Measurements from ENCODE around the gene TCERG1L. TPM values are rescaled to one million over a fixed set of nuclear protein-coding genes. Genes with fewer than 3 reads are reported as not detected.
A peak's percentile ranks its signal among the peaks of the same experiment; 100 is the strongest.

TCERG1L gene
- total and polyA plus RNA-seq, 10 donors = 0.03 to 1.2 (median 0.30) TPM; not detected in 3

DNA sequence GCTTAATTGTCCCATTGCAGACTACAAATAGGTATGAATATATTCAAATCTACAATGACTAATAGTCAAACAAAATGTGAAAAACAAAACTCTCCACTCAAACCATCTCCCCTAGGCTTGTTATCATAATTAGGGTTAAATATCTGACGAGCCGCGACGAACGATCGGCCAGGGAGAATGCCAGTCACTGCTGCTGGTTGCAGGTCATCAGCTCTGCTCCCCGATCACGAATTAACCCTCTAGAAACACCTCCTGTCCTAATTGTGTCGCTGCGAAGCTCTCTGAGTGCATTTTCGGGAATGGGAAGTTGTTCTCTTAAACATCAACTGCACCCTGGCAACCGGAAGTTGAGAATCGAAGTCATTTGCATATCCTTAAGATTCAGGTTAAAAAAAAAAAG lies 167.3 kb downstream of the TCERG1L start:
- TF ChIP-seq POLR2AphosphoS5 (IDR thresholded peaks at IDR 0.05) = no peak
- no peak for TF ChIP-seq POLR2A (IDR thresholded peaks at IDR 0.05)
- TF ChIP-seq, protein P1, sequence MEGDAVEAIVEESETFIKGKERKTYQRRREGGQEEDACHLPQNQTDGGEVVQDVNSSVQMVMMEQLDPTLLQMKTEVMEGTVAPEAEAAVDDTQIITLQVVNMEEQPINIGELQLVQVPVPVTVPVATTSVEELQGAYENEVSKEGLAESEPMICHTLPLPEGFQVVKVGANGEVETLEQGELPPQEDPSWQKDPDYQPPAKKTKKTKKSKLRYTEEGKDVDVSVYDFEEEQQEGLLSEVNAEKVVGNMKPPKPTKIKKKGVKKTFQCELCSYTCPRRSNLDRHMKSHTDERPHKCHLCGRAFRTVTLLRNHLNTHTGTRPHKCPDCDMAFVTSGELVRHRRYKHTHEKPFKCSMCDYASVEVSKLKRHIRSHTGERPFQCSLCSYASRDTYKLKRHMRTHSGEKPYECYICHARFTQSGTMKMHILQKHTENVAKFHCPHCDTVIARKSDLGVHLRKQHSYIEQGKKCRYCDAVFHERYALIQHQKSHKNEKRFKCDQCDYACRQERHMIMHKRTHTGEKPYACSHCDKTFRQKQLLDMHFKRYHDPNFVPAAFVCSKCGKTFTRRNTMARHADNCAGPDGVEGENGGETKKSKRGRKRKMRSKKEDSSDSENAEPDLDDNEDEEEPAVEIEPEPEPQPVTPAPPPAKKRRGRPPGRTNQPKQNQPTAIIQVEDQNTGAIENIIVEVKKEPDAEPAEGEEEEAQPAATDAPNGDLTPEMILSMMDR (IDR thresholded peaks at IDR 0.05 in 8 of 11, conservative IDR thresholded peaks at IDR 0.05 in 3 of 11) = no peak
- Histone ChIP-seq H3K27ac (no peak overlapping the region), H3K27me3 (replicated peaks in 1 of 7) (no peaks in the 10 kb centered on the region), H3K4me1 (no peaks in the 10 kb centered on the region), H3K36me3 (no peaks in the 10 kb centered on the region), H3K9me3 (no peaks in the 10 kb centered on the region), H3K4me3 (no peak overlapping the region)
- intact Hi-C loops (cut with DNase I; ENCODE audit: low total_unique reads) = no loop called here
- WGBS, 5 donors = 78 to 84% (median 81%) methylated on average over 13 of the region's 13 CpGs
- no peak for DNase-seq

DNA sequence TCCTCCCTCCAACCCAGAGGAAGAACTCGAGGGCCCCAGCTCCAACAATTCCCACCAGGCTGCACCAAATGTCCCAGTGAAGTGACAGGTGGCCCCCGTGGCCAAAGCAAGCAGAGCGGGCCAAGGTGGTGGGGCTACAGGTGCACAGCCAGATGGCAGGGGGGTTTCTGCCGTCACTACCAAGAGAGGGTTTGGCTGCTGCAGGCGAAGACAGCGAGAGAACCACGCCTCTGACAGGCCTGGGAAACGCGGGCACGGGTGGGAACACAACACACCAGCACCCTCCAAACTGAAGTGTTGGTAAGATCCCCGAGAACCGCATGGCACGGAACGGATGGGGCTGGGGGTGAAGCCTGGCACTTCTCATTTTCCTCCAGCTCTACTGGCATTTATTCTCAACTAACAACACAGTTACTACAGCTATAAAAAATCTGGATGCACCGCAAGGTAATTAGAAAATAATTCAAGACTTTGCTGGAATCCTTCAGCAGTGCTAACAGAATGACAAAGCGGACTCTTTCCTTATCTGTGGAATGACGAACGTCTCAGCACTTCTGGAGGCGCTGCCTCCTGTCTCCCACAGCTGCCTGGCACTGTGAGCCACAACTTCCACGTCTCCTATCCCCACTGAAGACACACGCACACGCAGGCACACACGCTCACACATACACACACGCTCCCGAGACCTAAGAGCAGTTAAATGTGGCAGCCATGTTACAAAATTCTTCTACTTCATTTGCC lies 167.9 kb downstream of the TCERG1L start:
- Histone ChIP-seq H3K27me3 (replicated peaks in 1 of 7) (no peaks in the 10 kb centered on the region), H3K4me1 (no peaks in the 10 kb centered on the region), H3K27ac (no peak overlapping the region), H3K36me3 (no peaks in the 10 kb centered on the region), H3K4me3 (no peak overlapping the region), H3K9me3 (no peaks in the 10 kb centered on the region)
- no peak for TF ChIP-seq POLR2A (IDR thresholded peaks at IDR 0.05)
- TF ChIP-seq, protein P1 (IDR thresholded peaks at IDR 0.05 in 8 of 11, conservative IDR thresholded peaks at IDR 0.05 in 3 of 11) = no peak
- TF ChIP-seq POLR2AphosphoS5 (IDR thresholded peaks at IDR 0.05) = no peak
- WGBS, 5 donors = 85 to 92% (median 90%) methylated on average over 25 of the region's 25 CpGs
- intact Hi-C loops (cut with DNase I; ENCODE audit: low total_unique reads) = no loop called here
- DNase-seq = peak; percentile 67

DNA sequence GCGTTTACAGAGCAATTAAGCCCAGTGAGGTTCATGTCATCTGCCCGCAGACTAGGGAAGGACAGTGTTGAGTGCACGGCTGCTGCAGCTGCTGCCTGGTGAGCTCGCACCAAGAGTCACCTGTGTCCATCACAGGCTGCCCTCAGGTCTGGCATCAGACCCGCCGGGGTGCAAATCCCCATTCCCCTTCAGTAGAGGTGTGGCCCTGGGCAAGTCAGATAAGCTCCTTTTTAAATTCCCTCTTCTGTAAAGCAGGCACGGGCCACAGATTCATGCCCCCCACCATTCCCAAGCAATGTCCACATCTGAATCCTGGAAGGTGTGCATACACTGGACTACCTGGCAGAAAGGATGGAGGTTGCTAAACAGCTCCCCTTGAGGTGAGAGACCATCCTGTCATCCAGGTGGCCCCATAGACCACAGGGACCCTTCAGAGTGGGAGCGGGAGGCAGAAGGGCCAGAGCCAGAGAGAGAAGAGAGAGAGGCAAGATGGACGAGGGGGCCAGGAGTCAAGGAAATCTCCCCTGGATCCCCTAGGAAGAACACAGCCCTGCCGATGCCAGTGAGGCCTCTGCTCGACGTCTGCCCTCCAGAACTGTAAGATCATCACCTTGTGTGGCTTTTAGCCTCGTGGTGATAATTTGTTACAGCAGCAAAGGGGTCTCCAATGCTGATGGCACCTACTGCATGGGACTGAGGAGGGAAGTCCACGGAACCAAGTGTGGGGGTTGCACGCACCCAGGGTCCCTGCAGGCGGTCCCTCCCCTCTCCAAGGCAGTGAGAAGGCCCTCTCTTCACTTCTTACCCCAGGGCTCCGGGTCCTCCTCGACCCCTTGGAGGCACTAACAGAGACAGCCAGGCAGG lies 168.8 kb downstream of the TCERG1L start:
- no peaks in the 10 kb centered on the region for H3K27me3 ChIP-seq (replicated peaks in 1 of 7)
- peak; percentile 59 for DNase-seq
- 76 to 86% (median 81%) methylated on average over 18 of the region's 18 CpGs for WGBS, 5 donors
- no peaks in the 10 kb centered on the region for H3K36me3 ChIP-seq
- intact Hi-C loops (cut with DNase I; ENCODE audit: low total_unique reads) = no loop called here
- H3K4me1 ChIP-seq = no peaks in the 10 kb centered on the region
- no peak overlapping the region for H3K4me3 ChIP-seq
- TF ChIP-seq, protein P1 (IDR thresholded peaks at IDR 0.05 in 8 of 11, conservative IDR thresholded peaks at IDR 0.05 in 3 of 11) = no peak
- TF ChIP-seq POLR2A (IDR thresholded peaks at IDR 0.05) (no peak), POLR2AphosphoS5 (IDR thresholded peaks at IDR 0.05) (no peak)
- no peak overlapping the region for H3K27ac ChIP-seq
- H3K9me3 ChIP-seq = no peaks in the 10 kb centered on the region
